ENCODE measurements around the gene MS4A10.
A peak's percentile ranks its signal among the peaks of the same experiment; 100 is the strongest.

The MS4A10 gene

GRCh38 chr11:60748225-60748624 lies 36.9 kb upstream of the MS4A10 start:
- ChIA-PET POLR2A (no interaction called here), CTCF (interaction anchor here (2.9 kb wide), 1 partner anchor 14 kb away, joined by 11 read pairs; no protein-coding TSS in a partner anchor)
- Histone ChIP-seq H3K36me3 (ENCODE audit: control insufficient read depth in 4 of 4, insufficient read depth in 4 of 4, low read length in 3 of 4) (no peaks in the 10 kb centered on the region), H3K27ac (ENCODE audit: insufficient read depth in 1 of 2, low read depth in 1 of 2, low read length in 2 of 2, poor library complexity in 1 of 2, severe bottlenecking in 2 of 2) (no peak overlapping the region), H3K4me1 (ENCODE audit: control extremely low read depth in 1 of 4, control insufficient read depth in 4 of 4, insufficient read depth in 4 of 4, low read length in 3 of 4) (no peaks in the 10 kb centered on the region), H3K9me3 (ENCODE audit: control extremely low read depth in 1 of 5, control insufficient read depth in 4 of 5, insufficient read depth in 2 of 5, low read depth in 1 of 5, low read length in 4 of 5) (peaks cover 0 to 4% (median 0%) of the 10 kb centered on the region in 5 experiments), H3K27me3 (replicated peaks in 2 of 5; ENCODE audit: control insufficient read depth in 4 of 5, insufficient read depth in 5 of 5, low read length in 4 of 5) (peaks cover 0 to 8% (median 2%) of the 10 kb centered on the region in 5 experiments), H3K4me3 (ENCODE audit: control insufficient read depth in 1 of 7, extremely low read depth in 1 of 7, insufficient read depth in 4 of 7, low read depth in 2 of 7, low read length in 6 of 7) (no peak overlapping the region)
- 95% methylated on average over 14 of the region's 17 CpGs for WGBS (ENCODE audit: insufficient coverage)
- no peak for DNase-seq

DNA sequence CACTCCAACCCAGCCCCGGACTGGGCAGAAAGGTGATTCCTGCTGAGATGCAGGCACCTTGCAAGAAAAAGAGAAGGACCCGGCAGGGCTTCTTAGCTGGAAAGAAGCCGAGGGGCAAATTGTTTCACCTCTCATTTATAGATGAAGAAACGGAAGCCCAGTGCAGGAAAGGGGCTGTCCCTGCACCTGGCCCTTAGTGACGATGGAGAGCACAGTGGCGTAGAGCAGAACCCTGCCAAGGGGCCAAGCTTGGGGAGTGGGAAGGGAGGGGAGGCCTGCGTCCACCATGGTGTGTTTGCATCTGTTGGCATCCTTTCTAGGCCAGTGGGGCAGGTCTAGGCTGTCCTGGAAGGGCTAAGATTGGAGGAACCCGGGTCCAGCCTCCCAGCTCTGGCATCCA lies 36.3 kb upstream of the MS4A10 start:
- no peaks in the 10 kb centered on the region for H3K4me1 ChIP-seq (ENCODE audit: control extremely low read depth in 1 of 4, control insufficient read depth in 4 of 4, insufficient read depth in 4 of 4, low read length in 3 of 4)
- POLR2A ChIA-PET, result no interaction called here
- 86% methylated on average over 8 of the region's 8 CpGs for WGBS (ENCODE audit: insufficient coverage)

DNA sequence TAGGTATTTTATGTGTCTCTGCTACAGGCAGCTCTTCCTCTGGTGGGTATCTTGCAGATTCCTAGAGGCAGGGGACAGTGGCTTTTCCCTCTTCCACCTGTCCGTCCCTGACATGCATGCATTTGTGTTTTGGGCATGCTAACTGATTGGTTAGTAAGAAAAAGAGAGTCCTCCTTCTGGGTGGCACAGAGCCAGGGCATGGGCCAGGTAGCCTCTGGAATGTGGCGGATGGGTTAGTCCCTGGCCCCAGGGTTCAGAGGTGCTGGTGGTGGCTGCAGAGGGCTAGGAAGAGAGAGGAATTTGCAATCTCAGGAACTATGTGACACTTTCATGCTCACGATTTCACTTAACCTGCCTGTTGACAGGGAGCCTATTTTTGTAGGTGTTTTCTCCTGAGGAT lies 34.2 kb upstream of the MS4A10 start:
- peaks cover 0 to 8% (median 2%) of the 10 kb centered on the region in 5 experiments for H3K27me3 ChIP-seq (replicated peaks in 2 of 5; ENCODE audit: control insufficient read depth in 4 of 5, insufficient read depth in 5 of 5, low read length in 4 of 5)
- DNase-seq, result no peak
- CTCF ChIA-PET, result interaction anchor here (1.0 kb wide), 1 partner anchor 28 kb away, joined by 3 read pairs; no protein-coding TSS in a partner anchor
- POLR2A ChIA-PET, result no interaction called here
- no peak overlapping the region for H3K27ac ChIP-seq (ENCODE audit: insufficient read depth in 1 of 2, low read depth in 1 of 2, low read length in 2 of 2, poor library complexity in 1 of 2, severe bottlenecking in 2 of 2)
- no peaks in the 10 kb centered on the region for H3K9me3 ChIP-seq (ENCODE audit: control extremely low read depth in 1 of 5, control insufficient read depth in 4 of 5, insufficient read depth in 2 of 5, low read depth in 1 of 5, low read length in 4 of 5)
- H3K36me3 ChIP-seq (ENCODE audit: control insufficient read depth in 4 of 4, insufficient read depth in 4 of 4, low read length in 3 of 4), result no peaks in the 10 kb centered on the region
- H3K4me1 ChIP-seq (ENCODE audit: control extremely low read depth in 1 of 4, control insufficient read depth in 4 of 4, insufficient read depth in 4 of 4, low read length in 3 of 4), result no peaks in the 10 kb centered on the region
- H3K4me3 ChIP-seq (ENCODE audit: control insufficient read depth in 1 of 7, extremely low read depth in 1 of 7, insufficient read depth in 4 of 7, low read depth in 2 of 7, low read length in 6 of 7), result no peak overlapping the region
- WGBS (ENCODE audit: insufficient coverage), result 88% methylated on average over 2 of the region's 3 CpGs

More for the DNA sequence above, 36.3 kb upstream of the MS4A10 start:
- Histone ChIP-seq H3K36me3 (ENCODE audit: control insufficient read depth in 4 of 4, insufficient read depth in 4 of 4, low read length in 3 of 4) (no peaks in the 10 kb centered on the region), H3K27me3 (replicated peaks in 2 of 5; ENCODE audit: control insufficient read depth in 4 of 5, insufficient read depth in 5 of 5, low read length in 4 of 5) (peaks cover 0 to 8% (median 2%) of the 10 kb centered on the region in 5 experiments), H3K9me3 (ENCODE audit: control extremely low read depth in 1 of 5, control insufficient read depth in 4 of 5, insufficient read depth in 2 of 5, low read depth in 1 of 5, low read length in 4 of 5) (peaks cover 0 to 4% (median 0%) of the 10 kb centered on the region in 5 experiments), H3K4me3 (ENCODE audit: control insufficient read depth in 1 of 7, extremely low read depth in 1 of 7, insufficient read depth in 4 of 7, low read depth in 2 of 7, low read length in 6 of 7) (no peak overlapping the region), H3K27ac (ENCODE audit: insufficient read depth in 1 of 2, low read depth in 1 of 2, low read length in 2 of 2, poor library complexity in 1 of 2, severe bottlenecking in 2 of 2) (no peak overlapping the region)
- CTCF ChIA-PET, result interaction anchor here (1.0 to 2.9 kb wide), 2 partner anchors 14 to 27 kb away, joined by 6 to 11 read pairs; no protein-coding TSS in a partner anchor
- no peak for DNase-seq

GRCh38 chr11:60753309-60753708 lies 31.8 kb upstream of the MS4A10 start:
- Histone ChIP-seq H3K4me3 (ENCODE audit: control insufficient read depth in 1 of 7, extremely low read depth in 1 of 7, insufficient read depth in 4 of 7, low read depth in 2 of 7, low read length in 6 of 7) (no peak overlapping the region), H3K9me3 (ENCODE audit: control extremely low read depth in 1 of 5, control insufficient read depth in 4 of 5, insufficient read depth in 2 of 5, low read depth in 1 of 5, low read length in 4 of 5) (no peaks in the 10 kb centered on the region), H3K36me3 (ENCODE audit: control insufficient read depth in 4 of 4, insufficient read depth in 4 of 4, low read length in 3 of 4) (no peaks in the 10 kb centered on the region), H3K4me1 (ENCODE audit: control extremely low read depth in 1 of 4, control insufficient read depth in 4 of 4, insufficient read depth in 4 of 4, low read length in 3 of 4) (peaks cover 0 to 2% (median 0%) of the 10 kb centered on the region in 4 experiments), H3K27ac (ENCODE audit: insufficient read depth in 1 of 2, low read depth in 1 of 2, low read length in 2 of 2, poor library complexity in 1 of 2, severe bottlenecking in 2 of 2) (no peak overlapping the region), H3K27me3 (replicated peaks in 2 of 5; ENCODE audit: control insufficient read depth in 4 of 5, insufficient read depth in 5 of 5, low read length in 4 of 5) (peaks cover 0 to 8% (median 2%) of the 10 kb centered on the region in 5 experiments)
- POLR2A ChIA-PET, result no interaction called here
- WGBS (ENCODE audit: insufficient coverage), result 59% methylated on average over 3 of the region's 4 CpGs
- no peak for DNase-seq
- CTCF ChIA-PET, result interaction anchor here (1.0 to 1.7 kb wide), 3 partner anchors 9 to 134 kb away, joined by 3 to 6 read pairs (median 4); no protein-coding TSS in a partner anchor

GRCh38 chr11:60754887-60755286 lies 30.2 kb upstream of the MS4A10 start:
- Histone ChIP-seq H3K27ac (ENCODE audit: insufficient read depth in 1 of 2, low read depth in 1 of 2, low read length in 2 of 2, poor library complexity in 1 of 2, severe bottlenecking in 2 of 2) (no peak overlapping the region), H3K27me3 (replicated peaks in 2 of 5; ENCODE audit: control insufficient read depth in 4 of 5, insufficient read depth in 5 of 5, low read length in 4 of 5) (peaks cover 0 to 6% (median 2%) of the 10 kb centered on the region in 5 experiments), H3K4me1 (ENCODE audit: control extremely low read depth in 1 of 4, control insufficient read depth in 4 of 4, insufficient read depth in 4 of 4, low read length in 3 of 4) (peaks cover 0 to 14% (median 7%) of the 10 kb centered on the region in 4 experiments), H3K36me3 (ENCODE audit: control insufficient read depth in 4 of 4, insufficient read depth in 4 of 4, low read length in 3 of 4) (no peaks in the 10 kb centered on the region), H3K9me3 (ENCODE audit: control extremely low read depth in 1 of 5, control insufficient read depth in 4 of 5, insufficient read depth in 2 of 5, low read depth in 1 of 5, low read length in 4 of 5) (no peaks in the 10 kb centered on the region), H3K4me3 (ENCODE audit: control insufficient read depth in 1 of 7, extremely low read depth in 1 of 7, insufficient read depth in 4 of 7, low read depth in 2 of 7, low read length in 6 of 7) (no peak overlapping the region)
- WGBS (ENCODE audit: insufficient coverage), result 92% methylated on average over 2 of the region's 6 CpGs
- CTCF ChIA-PET, result interaction anchor here (1.6 kb wide), 1 partner anchor 10 kb away, joined by 4 read pairs; no protein-coding TSS in a partner anchor
- DNase-seq, result no peak
- POLR2A ChIA-PET, result no interaction called here

GRCh38 chr11:60756307-60757032 lies 28.7 kb upstream of the MS4A10 start, which contains the start of gene MS4A15:
Gene MS4A15, plus strand, starts transcription at chr11:60756867. Its CDS starts 6,867 bp downstream, at chr11:60763734.
- ChIA-PET CTCF (interaction anchor here (1.2 to 1.7 kb wide), 4 partner anchors 9 to 55 kb away, joined by 3 to 10 read pairs (median 4); no protein-coding TSS in a partner anchor), POLR2A (no interaction called here)
- H3K27ac ChIP-seq (ENCODE audit: insufficient read depth in 1 of 2, low read depth in 1 of 2, low read length in 2 of 2, poor library complexity in 1 of 2, severe bottlenecking in 2 of 2), result no peak within 1 kb of the TSS
- no peaks in the 10 kb centered on the region for H3K36me3 ChIP-seq (ENCODE audit: control insufficient read depth in 4 of 4, insufficient read depth in 4 of 4, low read length in 3 of 4)
- DNase-seq, result peak; percentile 52 to 77 (median 75)
- 70% methylated on average over 11 of the region's 14 CpGs for WGBS (ENCODE audit: insufficient coverage)
- peaks cover 0 to 5% (median 2%) of the 10 kb centered on the region in 5 experiments for H3K27me3 ChIP-seq (replicated peaks in 2 of 5; ENCODE audit: control insufficient read depth in 4 of 5, insufficient read depth in 5 of 5, low read length in 4 of 5)
- peaks cover 4 to 21% (median 15%) of the 10 kb centered on the region in 4 experiments for H3K4me1 ChIP-seq (ENCODE audit: control extremely low read depth in 1 of 4, control insufficient read depth in 4 of 4, insufficient read depth in 4 of 4, low read length in 3 of 4)
- no peaks in the 10 kb centered on the region for H3K9me3 ChIP-seq (ENCODE audit: control extremely low read depth in 1 of 5, control insufficient read depth in 4 of 5, insufficient read depth in 2 of 5, low read depth in 1 of 5, low read length in 4 of 5)
- H3K4me3 ChIP-seq (ENCODE audit: control insufficient read depth in 1 of 7, extremely low read depth in 1 of 7, insufficient read depth in 4 of 7, low read depth in 2 of 7, low read length in 6 of 7), result no peak within 1 kb of the TSS

Measured in common myeloid progenitor, CD34-positive (primary cell).